Activated naive CD8-positive, alpha-beta T cell treated with anti-CD3 and anti-CD28 coated beads, Interleukin-2, amount 50 U/mL, for 24 hours (primary cell): ENCODE results near the gene FGF3.
A peak's percentile ranks its signal among the peaks of the same experiment; 100 is the strongest.

Experiments
- ATAC-seq: fragments of 150-1000 bp; cut with Tn5 transposase; one replicate; pipeline ENCODE4 v1.10.0; 2021
- DNase-seq: peaks from one replicate; pipeline ENCODE4 v3.0.0; 2021
- H3K27ac Mint-ChIP-seq: one replicate; pipeline ENCODE4 v1.8.0; 2021; ENCODE audit warnings: mild to moderate bottlenecking, mixed read lengths
- H3K27me3 Mint-ChIP-seq: one replicate; pipeline ENCODE4 v1.8.0; 2021; ENCODE audit warnings: mixed read lengths
- H3K36me3 Mint-ChIP-seq: one replicate; pipeline ENCODE4 v1.8.0; 2021; ENCODE audit warnings: low read depth, mixed read lengths
- H3K4me1 Mint-ChIP-seq: one replicate; pipeline ENCODE4 v1.8.0; 2021; ENCODE audit warnings: mixed read lengths
- H3K4me3 Mint-ChIP-seq: one replicate; pipeline ENCODE4 v1.8.0; 2021; ENCODE audit warnings: mild to moderate bottlenecking, moderate library complexity, mixed read lengths
- H3K9me3 Mint-ChIP-seq: one replicate; pipeline ENCODE4 v1.8.0; 2021; ENCODE audit warnings: mixed read lengths

The FGF3 gene

GRCh38 chr11:69808667-69809086 is 10.5 kb downstream of the FGF3 start:
- ATAC-seq (no peak), DNase-seq (no peak)
- H3K27me3 Mint-ChIP-seq: peaks cover 16% of the 10 kb centered on the region
- H3K4me3 Mint-ChIP-seq: no peak overlapping the region
- no peaks in the 10 kb centered on the region for H3K36me3 Mint-ChIP-seq
- no peaks in the 10 kb centered on the region for H3K9me3 Mint-ChIP-seq
- no peak overlapping the region for H3K27ac Mint-ChIP-seq
- no peaks in the 10 kb centered on the region for H3K4me1 Mint-ChIP-seq

- no peak overlapping the region for H3K27ac Mint-ChIP-seq
- no peak overlapping the region for H3K4me3 Mint-ChIP-seq
- ATAC-seq: no peak
- H3K36me3 Mint-ChIP-seq: no peaks in the 10 kb centered on the region
- H3K27me3 Mint-ChIP-seq: peaks cover 14% of the 10 kb centered on the region
- no peaks in the 10 kb centered on the region for H3K4me1 Mint-ChIP-seq
- DNase-seq: no peak
- no peaks in the 10 kb centered on the region for H3K9me3 Mint-ChIP-seq
Measured at GRCh38 chr11:69807106-69807815, 12.0 kb downstream of the FGF3 start.

GRCh38 chr11:69804769-69805508 is 14.3 kb downstream of the FGF3 start:
- Mint-ChIP-seq H3K27me3 (peaks cover 14% of the 10 kb centered on the region), H3K36me3 (no peaks in the 10 kb centered on the region), H3K4me1 (no peaks in the 10 kb centered on the region), H3K9me3 (no peaks in the 10 kb centered on the region), H3K4me3 (no peak overlapping the region), H3K27ac (no peak overlapping the region)
- ATAC-seq: peak; percentile 18
- no peak for DNase-seq

- no peaks in the 10 kb centered on the region for H3K36me3 Mint-ChIP-seq
- no peaks in the 10 kb centered on the region for H3K4me1 Mint-ChIP-seq
- no peak for ATAC-seq
Measured at GRCh38 chr11:69803604-69804218, 15.5 kb downstream of the FGF3 start.

GRCh38 chr11:69803022-69803421 is 16.2 kb downstream of the FGF3 start:
- Mint-ChIP-seq H3K4me1 (no peaks in the 10 kb centered on the region), H3K27me3 (peaks cover 9% of the 10 kb centered on the region), H3K9me3 (no peaks in the 10 kb centered on the region), H3K36me3 (no peaks in the 10 kb centered on the region), H3K27ac (no peak overlapping the region), H3K4me3 (no peak overlapping the region)
- ATAC-seq: no peak
- no peak for DNase-seq

More at GRCh38 chr11:69803604-69804218, 15.5 kb downstream of the FGF3 start:
- H3K27me3 Mint-ChIP-seq: peaks cover 10% of the 10 kb centered on the region
- no peak overlapping the region for H3K27ac Mint-ChIP-seq
- no peak for DNase-seq
- no peaks in the 10 kb centered on the region for H3K9me3 Mint-ChIP-seq
- H3K4me3 Mint-ChIP-seq: no peak overlapping the region

GRCh38 chr11:69802590-69802989 is 16.6 kb downstream of the FGF3 start:
- Mint-ChIP-seq H3K27me3 (peaks cover 8% of the 10 kb centered on the region), H3K36me3 (no peaks in the 10 kb centered on the region), H3K27ac (no peak overlapping the region), H3K4me3 (no peak overlapping the region), H3K4me1 (no peaks in the 10 kb centered on the region), H3K9me3 (no peaks in the 10 kb centered on the region)
- no peak for ATAC-seq
- DNase-seq: no peak

GRCh38 chr11:69801513-69802335 is 17.5 kb downstream of the FGF3 start:
- DNase-seq: peak; percentile 52
- H3K9me3 Mint-ChIP-seq: no peaks in the 10 kb centered on the region
- no peak overlapping the region for H3K4me3 Mint-ChIP-seq
- H3K27me3 Mint-ChIP-seq: peaks cover 6% of the 10 kb centered on the region
- no peaks in the 10 kb centered on the region for H3K36me3 Mint-ChIP-seq
- no peak for ATAC-seq
- no peak overlapping the region for H3K27ac Mint-ChIP-seq
- no peaks in the 10 kb centered on the region for H3K4me1 Mint-ChIP-seq

GRCh38 chr11:69800278-69800677 is 18.9 kb downstream of the FGF3 start:
- Mint-ChIP-seq H3K27ac (no peak overlapping the region), H3K4me3 (no peak overlapping the region)
- ATAC-seq: no peak

GRCh38 chr11:69799582-69799981 is 19.6 kb downstream of the FGF3 start:
- no peaks in the 10 kb centered on the region for H3K9me3 Mint-ChIP-seq
- H3K27me3 Mint-ChIP-seq: no peaks in the 10 kb centered on the region
- H3K4me1 Mint-ChIP-seq: no peaks in the 10 kb centered on the region
- H3K36me3 Mint-ChIP-seq: no peaks in the 10 kb centered on the region
- ATAC-seq (no peak), DNase-seq (no peak)
- no peak overlapping the region for H3K4me3 Mint-ChIP-seq
- H3K27ac Mint-ChIP-seq: no peak overlapping the region

More at GRCh38 chr11:69800278-69800677, 18.9 kb downstream of the FGF3 start:
- no peak for DNase-seq
- Mint-ChIP-seq H3K27me3 (peaks cover under 1% of the 10 kb centered on the region), H3K9me3 (no peaks in the 10 kb centered on the region), H3K4me1 (no peaks in the 10 kb centered on the region), H3K36me3 (no peaks in the 10 kb centered on the region)

GRCh38 chr11:69799097-69799496 is 20.1 kb downstream of the FGF3 start:
- Mint-ChIP-seq H3K27me3 (no peaks in the 10 kb centered on the region), H3K27ac (no peak overlapping the region), H3K36me3 (no peaks in the 10 kb centered on the region), H3K4me3 (no peak overlapping the region), H3K9me3 (no peaks in the 10 kb centered on the region), H3K4me1 (no peaks in the 10 kb centered on the region)
- ATAC-seq (no peak), DNase-seq (no peak)

- Mint-ChIP-seq H3K27ac (no peak overlapping the region), H3K36me3 (no peaks in the 10 kb centered on the region), H3K4me1 (no peaks in the 10 kb centered on the region), H3K27me3 (no peaks in the 10 kb centered on the region), H3K9me3 (no peaks in the 10 kb centered on the region), H3K4me3 (no peak overlapping the region)
- ATAC-seq (no peak), DNase-seq (no peak)
Measured at GRCh38 chr11:69797737-69798528, 21.3 kb downstream of the FGF3 start.

- H3K27ac Mint-ChIP-seq: no peak overlapping the region
- H3K4me1 Mint-ChIP-seq: no peaks in the 10 kb centered on the region
- no peaks in the 10 kb centered on the region for H3K27me3 Mint-ChIP-seq
- ATAC-seq: no peak
- no peak for DNase-seq
- H3K4me3 Mint-ChIP-seq: no peak overlapping the region
- no peaks in the 10 kb centered on the region for H3K9me3 Mint-ChIP-seq
- H3K36me3 Mint-ChIP-seq: no peaks in the 10 kb centered on the region
Measured at GRCh38 chr11:69797156-69797555, 22.1 kb downstream of the FGF3 start.

- no peaks in the 10 kb centered on the region for H3K27me3 Mint-ChIP-seq
- no peak overlapping the region for H3K4me3 Mint-ChIP-seq
- no peak overlapping the region for H3K27ac Mint-ChIP-seq
- H3K9me3 Mint-ChIP-seq: no peaks in the 10 kb centered on the region
- DNase-seq: no peak
- no peak for ATAC-seq
- no peaks in the 10 kb centered on the region for H3K36me3 Mint-ChIP-seq
- H3K4me1 Mint-ChIP-seq: no peaks in the 10 kb centered on the region
Measured at GRCh38 chr11:69796063-69796462, 23.2 kb downstream of the FGF3 start.
